ENCODE results near the gene PTGS2.
"Not testable (repeated sequence)": the region's sequence is repeated elsewhere in the genome, so short reads cannot be mapped to it uniquely, and the experiment has no call there.

PTGS2 gene

GRCh38 chr1:186671136-186671825 is 8.9 kb downstream of the PTGS2 start:
- no peak for DNase-seq (ENCODE audit: extremely low spot score, insufficient read length, low read depth)
- FAIRE-seq: no peak

DNA sequence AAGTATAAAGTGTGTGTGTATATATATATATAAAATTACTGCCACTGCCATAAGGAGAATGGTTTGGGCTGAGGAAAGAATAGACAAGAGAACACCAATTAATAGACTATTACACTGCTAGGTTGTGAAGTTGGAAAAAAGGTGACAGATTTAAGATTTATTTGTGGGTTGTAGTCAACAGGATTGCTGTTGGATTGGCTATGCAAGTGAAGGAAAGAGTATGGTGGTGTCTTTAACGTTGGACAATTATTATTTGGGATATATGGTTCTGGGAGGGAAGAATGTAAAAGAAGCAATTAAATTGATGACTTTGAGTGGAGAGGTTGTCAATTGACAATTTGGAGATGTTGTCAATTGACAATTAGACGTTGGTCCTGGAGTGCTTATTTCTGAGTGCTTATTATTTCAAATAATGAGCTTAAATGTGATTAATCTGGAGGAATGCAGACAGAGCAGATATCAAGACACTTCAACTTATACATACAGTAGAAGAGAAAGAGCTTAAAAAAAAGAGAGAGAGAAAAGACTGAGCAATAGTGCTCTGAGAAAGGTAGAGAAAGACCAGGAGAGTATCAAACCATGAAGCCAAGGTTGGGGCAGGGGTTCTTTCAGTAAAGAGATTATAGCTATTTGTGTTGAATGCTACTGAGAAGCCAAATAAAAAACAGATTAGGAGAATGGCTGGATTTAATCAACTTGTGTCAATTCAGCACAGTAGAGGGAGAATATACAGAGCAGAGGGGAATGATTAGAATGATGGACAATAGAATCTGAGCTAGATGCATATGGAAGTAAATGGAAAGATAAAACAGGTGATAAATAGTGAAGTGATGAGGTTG is 9.7 kb downstream of the PTGS2 start:
- no peak for FAIRE-seq
- DNase-seq (ENCODE audit: extremely low spot score, insufficient read length, low read depth): no peak

DNA sequence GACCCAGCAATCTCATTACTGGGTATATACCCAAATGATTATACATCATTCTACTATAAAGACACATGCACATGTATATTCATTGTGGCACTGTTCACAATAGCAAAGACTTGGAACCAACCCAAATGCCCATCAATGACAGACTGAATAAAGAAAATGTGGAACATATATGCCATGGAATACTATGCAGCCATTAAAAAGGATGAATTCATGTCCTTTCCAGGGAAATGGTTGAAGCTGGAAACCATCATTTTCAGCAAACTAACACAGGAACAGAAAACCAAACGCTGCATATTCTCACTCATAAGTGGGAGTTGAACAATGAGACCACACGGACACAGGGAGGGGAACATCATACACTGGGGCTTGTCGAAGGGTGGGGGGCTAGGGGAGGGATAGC is 10.4 kb downstream of the PTGS2 start:
- FAIRE-seq; DNase-seq (ENCODE audit: extremely low spot score, insufficient read length, low read depth): not testable (repeated sequence)

- not testable (repeated sequence) for DNase-seq (ENCODE audit: extremely low spot score, insufficient read length, low read depth); FAIRE-seq
Measured at GRCh38 chr1:186664217-186664616, 16.0 kb downstream of the PTGS2 start.

GRCh38 chr1:186662752-186663151 is 17.5 kb downstream of the PTGS2 start:
- DNase-seq (ENCODE audit: extremely low spot score, insufficient read length, low read depth) (no peak), FAIRE-seq (no peak)

DNA sequence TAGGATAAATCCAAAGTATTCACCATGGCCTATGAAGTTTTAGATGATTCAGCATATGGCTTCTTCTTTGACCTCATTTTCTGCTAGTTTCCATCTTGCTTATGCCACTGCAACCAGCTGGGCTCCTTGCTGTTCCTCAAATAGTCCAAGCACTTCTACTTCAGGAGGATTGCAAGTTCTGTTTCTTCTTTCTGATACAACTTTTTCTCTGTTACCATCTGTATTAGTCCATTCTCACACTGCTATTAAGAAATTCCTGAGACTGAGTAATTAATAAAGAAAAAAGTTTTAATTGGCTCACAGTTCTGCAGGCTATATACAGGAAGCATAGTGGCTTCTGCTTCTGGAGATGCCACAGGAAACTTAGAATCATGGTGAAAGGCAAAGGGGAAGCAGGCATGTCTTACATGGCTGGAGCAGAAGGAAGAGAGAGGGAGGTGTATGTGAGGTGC is 20.3 kb downstream of the PTGS2 start:
- DNase-seq (ENCODE audit: extremely low spot score, insufficient read length, low read depth) (no peak), FAIRE-seq (no peak)

- no peak for FAIRE-seq
- no peak for DNase-seq (ENCODE audit: extremely low spot score, insufficient read length, low read depth)
Measured at GRCh38 chr1:186658999-186659398, 21.2 kb downstream of the PTGS2 start.

DNA sequence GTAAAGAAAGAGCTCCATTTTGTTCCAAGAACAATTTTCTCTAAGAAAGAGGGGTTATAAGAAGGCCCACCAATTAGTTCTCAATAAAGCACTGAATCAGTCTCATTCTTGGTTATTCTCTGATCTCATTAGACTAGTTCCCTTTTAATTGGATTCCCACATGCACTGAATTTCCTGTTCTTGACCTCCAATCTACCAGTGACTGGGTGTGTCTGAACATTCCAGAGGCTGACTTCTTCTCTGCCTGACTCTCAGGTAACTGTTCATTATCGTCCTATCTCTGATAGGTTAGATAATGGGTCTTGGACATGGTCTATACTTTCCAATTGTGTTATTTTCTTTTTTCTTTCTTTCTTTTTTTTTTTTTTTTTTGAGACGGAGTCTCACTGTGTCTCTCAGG is 22.7 kb downstream of the PTGS2 start:
- no peak for FAIRE-seq
- no peak for DNase-seq (ENCODE audit: extremely low spot score, insufficient read length, low read depth)

DNA sequence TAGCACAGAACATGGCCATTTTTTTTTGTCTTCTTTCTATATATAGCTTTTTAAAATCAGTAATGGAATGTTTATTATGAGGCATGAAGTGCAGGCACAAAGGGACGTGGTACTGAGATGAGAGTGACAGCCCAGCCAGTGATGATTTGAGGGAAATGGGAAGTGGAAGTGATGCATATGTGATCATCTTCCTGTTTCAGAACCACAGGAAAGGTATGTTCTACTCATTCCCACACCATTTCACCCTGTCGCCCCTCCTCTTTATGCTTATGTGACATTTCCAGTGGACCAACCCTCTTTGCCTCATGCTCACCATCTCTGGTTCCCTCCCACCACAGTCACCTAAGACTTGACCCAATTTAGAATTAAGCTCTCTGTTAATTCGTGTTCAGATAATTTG is 24.3 kb downstream of the PTGS2 start:
- no peak for DNase-seq (ENCODE audit: extremely low spot score, insufficient read length, low read depth)
- FAIRE-seq: no peak

DNA sequence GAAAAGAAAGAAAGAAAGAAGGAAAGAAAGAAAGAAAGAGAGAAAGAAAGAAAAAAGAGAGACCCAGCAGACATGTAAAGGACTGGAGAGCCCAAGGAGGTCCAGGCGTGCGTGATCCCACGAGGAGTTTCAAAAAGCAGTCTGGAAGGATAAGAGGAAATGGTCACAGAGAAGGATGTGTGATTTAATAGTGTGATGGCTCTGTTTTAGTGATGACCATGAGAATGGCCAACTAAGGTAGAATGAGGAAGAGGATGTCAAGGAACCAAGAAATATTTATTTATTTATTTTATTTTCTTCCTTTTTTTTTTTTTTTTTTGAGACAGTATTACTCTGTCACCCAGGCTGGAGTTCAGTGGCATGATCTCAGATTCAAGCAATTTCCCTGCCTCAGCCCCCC is 25.5 kb downstream of the PTGS2 start:
- FAIRE-seq: no peak
- no peak for DNase-seq (ENCODE audit: extremely low spot score, insufficient read length, low read depth)

DNA sequence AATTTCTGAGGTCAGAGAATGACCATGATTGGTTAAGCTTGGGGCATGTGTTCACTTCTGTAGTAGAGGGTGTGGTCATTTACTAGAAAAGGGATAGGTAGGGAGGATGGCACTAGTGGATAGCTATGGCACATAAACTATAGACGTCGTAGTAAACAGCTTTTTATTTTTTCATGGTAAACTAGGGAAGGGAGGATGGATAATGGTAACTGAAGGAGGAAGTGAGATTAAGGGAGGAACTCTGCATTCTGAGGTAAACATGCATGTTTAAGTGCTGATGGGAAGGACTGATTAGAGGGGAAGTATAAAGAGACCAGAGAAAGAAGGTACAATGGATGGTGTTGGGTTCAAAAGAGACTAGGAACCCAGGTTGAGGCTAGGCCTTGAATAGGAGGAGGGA is 26.9 kb downstream of the PTGS2 start:
- FAIRE-seq: no peak
- no peak for DNase-seq (ENCODE audit: extremely low spot score, insufficient read length, low read depth)

DNA sequence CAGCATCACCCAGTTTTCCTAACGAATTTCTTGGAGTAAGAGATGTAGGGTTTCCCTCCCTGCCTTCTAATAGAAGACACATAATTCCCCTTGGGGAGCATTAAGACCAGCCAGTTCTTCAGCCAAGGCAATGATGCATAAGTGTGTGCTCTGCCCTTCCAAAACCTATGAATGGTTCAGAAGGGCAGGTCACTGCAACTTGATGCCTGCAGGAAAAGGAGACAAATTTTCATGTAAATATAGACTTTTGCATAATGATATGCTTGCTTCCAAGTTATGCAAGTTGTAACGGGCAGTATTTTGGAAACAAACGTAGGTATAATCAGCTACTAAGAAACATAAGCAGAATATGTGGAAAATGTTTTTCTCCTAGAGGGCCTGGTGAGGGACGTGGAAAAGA is 31.6 kb downstream of the PTGS2 start:
- FAIRE-seq: no peak
- DNase-seq (ENCODE audit: extremely low spot score, insufficient read length, low read depth): no peak

DNA sequence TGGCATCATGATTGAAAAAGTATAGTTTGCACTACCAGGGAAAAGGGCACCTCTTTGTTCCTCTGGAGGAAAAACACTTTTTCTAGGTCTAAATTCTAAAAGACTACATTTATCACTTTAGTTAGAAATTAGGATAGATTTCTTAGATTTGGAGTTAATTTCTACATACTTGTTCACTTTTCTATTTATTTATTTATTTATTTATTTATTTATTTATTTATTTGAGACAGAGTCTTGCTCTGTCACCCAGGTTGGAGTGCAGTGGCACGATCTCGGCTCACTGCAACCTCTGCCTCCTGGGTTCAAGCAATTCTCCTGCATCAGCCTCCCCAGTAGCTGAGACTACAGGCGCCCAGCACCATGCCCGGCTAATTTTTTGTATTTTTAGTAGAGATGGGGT is 32.2 kb downstream of the PTGS2 start:
- FAIRE-seq: not testable (repeated sequence)

GRCh38 chr1:186643614-186644013 is 36.6 kb downstream of the PTGS2 start:
- no peak for FAIRE-seq
- no peak for DNase-seq (ENCODE audit: extremely low spot score, insufficient read length, low read depth)

More for the DNA sequence above, 32.2 kb downstream of the PTGS2 start:
- DNase-seq (ENCODE audit: extremely low spot score, insufficient read length, low read depth): not testable (repeated sequence)

DNA sequence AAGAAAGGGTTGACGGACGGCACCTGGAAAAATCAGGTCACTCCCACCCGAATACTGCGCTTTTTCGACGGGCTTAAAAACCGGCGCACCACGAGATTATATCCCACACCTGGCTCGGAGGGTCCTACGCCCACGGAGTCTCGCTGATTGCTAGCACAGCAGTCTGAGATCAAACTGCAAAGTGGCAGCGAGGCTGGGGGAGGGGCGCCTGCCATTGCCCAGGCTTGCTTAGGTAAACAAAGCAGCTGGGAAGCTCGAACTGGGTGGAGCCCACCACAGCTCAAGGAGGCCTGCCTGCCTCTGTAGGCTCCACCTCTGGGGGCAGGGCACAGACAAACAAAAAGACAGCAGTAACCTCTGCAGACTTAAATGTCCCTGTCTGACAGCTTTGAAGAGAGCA is 42.7 kb downstream of the PTGS2 start:
- not testable (repeated sequence) for FAIRE-seq; DNase-seq (ENCODE audit: extremely low spot score, insufficient read length, low read depth)

DNA sequence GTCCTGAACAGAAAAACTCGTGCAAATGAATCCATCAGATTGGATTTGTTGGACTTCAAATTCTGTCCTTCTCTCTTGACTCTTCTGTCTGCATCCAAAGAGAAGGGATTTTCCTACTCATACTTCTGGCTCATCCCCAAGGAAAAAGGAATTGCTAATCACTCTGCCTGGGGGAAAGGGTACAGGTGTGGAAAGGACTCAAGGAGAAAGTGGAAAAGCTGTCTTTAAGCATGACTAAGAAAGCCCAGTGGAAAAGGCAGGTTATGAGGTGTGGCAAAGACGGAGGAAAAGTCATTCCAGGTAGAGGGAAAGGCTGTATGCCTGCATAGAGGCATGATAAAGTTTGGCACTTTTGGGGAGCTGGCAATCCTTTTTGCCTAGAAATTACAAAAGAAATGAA is 43.4 kb downstream of the PTGS2 start:
- no peak for FAIRE-seq
- no peak for DNase-seq (ENCODE audit: extremely low spot score, insufficient read length, low read depth)

DNA sequence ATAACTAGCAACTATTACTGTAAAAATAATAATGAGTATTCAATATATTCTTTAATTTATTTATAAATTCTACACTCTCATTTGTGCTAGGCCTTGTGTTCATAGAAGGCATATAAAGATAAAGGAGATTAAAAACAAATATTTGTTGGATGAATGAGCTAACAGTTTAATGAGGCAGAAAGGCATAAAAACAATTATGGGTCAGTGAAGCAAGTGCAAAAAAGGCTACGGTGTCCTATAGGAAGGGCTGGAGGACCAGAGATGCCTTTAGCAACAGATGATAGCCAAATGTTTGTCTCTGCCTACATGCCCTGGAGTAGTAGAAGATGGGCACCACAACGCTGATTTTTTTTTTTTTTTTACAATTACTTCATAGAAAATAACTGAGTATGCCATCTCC is 45.7 kb downstream of the PTGS2 start:
- DNase-seq (ENCODE audit: extremely low spot score, insufficient read length, low read depth) (no peak), FAIRE-seq (no peak)

DNA sequence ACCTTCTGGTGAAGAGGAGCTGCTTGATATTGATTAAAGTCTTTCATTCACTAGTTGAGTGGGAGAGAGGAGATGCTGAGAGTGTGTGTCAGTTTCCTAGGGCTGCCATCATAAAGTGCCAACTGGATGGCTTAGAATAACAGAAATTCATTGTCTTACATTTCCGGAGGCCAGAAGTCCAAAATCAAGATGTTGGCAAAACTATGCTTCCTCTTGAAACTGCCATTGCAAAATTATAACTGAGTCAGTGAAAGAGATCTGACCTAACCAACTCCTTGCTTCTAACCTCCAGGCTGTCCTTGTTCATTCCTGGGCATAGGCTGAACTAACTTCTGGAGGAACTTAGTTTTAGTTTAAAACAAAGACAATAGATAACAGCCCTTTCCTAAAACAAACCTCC is 47.1 kb downstream of the PTGS2 start:
- FAIRE-seq: no peak
- DNase-seq (ENCODE audit: extremely low spot score, insufficient read length, low read depth): no peak

DNA sequence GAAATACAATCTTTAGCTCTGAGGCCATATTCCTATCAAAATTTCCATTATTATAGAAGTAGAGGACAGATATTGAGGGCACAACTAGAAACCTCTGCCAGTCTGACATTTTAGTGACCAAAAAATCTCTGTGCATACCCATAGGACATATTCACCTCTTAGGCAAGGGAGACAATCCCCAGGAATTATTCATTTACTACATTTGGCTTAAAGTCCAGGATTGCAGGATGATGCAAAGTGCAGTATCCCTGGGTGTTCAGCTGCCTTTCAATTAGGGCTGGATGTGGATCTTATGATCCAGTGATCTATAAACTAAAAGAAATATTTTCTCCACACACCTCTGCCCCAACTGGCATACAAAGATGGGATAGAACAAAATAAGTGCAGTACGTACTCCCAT is 50.9 kb downstream of the PTGS2 start:
- no peak for FAIRE-seq

DNA sequence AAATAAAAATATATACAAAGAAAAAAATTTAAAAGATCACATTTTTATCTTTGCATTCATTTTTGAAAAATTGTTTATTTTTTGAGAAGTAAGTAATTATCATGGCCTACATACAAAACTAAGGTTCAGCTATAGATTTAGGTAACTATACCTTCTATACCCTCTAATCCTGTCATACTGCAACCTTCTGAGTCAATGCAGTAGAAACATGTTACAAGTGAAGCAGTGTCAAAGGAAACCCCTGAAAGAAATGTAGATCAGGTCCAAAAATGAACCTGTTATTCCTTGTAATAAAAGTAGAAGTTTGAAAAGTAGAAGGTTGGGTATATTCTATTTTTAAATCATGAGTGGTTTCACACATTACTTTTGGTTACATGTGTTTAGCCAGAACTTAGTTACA is 51.3 kb downstream of the PTGS2 start:
- DNase-seq (ENCODE audit: extremely low spot score, insufficient read length, low read depth) (no peak), FAIRE-seq (no peak)

More for the DNA sequence above, 50.9 kb downstream of the PTGS2 start:
- DNase-seq (ENCODE audit: extremely low spot score, insufficient read length, low read depth): no peak

DNA sequence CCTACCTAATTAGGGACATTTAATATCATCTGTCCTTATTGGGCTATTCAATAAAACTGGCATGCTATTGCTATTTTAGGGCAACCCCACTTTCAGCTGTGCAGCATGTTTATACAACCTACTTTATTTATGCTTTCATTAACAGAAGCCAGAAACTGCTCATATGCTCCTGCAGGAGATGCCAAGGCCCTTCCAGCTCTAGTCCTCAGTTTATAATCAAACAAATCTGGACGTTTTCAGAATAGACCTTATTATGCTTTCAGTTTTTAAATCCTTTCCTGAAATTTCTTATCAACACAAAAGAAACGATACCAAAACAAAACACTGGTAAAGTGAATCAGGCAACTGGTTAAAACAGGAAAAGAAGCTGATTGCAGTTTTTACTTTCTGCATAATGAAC is 53.2 kb downstream of the PTGS2 start:
- FAIRE-seq: no peak
- no peak for DNase-seq (ENCODE audit: extremely low spot score, insufficient read length, low read depth)
